Gastroesophageal sphincter (tissue), 4 donors: ENCODE measurements around the gene TAOK3. TPM values are rescaled to one million over a fixed set of nuclear protein-coding genes. Genes with fewer than 3 reads are reported as not detected.

ENCODE experiments used
- ATAC-seq: fragments of 150-250 bp; one replicate; pipeline ENCODE4 v1.9.1; 2016; ENCODE audit warnings: mild to moderate bottlenecking, moderate library complexity
- H3K27ac ChIP-seq, 4 donors: fragments of 200-600 bp; sonication (generic) in 3 of 4; 1 replicate in 3 of 4; 2 replicates in 1 of 4; pipeline ENCODE4 v1.5.1; 2016 to 2019
- H3K27me3 ChIP-seq: fragments of 200-600 bp; sonication (generic); one replicate; pipeline ENCODE4 v1.5.1; 2019
- H3K36me3 ChIP-seq, 2 donors: fragments of 200-600 bp; sonication (generic); one replicate each; pipeline ENCODE4 v1.5.1; 2019; ENCODE audit warnings: control low read depth in 1 of 2
- H3K4me1 ChIP-seq, 3 donors: fragments of 200-600 bp; sonication (generic); 1 replicate in 2 of 3; 2 replicates in 1 of 3; pipeline ENCODE4 v1.5.1; 2016 to 2019; ENCODE audit warnings: control low read depth in 2 of 3
- H3K4me3 ChIP-seq, 2 donors: fragments of 200-600 bp; sonication (generic); one replicate each; pipeline ENCODE4 v1.5.1; 2019; ENCODE audit warnings: mild to moderate bottlenecking in 1 of 2, moderate library complexity in 1 of 2
- H3K9me3 ChIP-seq, 3 donors: fragments of 200-600 bp; sonication (generic); one replicate each; pipeline ENCODE4 v1.5.1; 2017 to 2019; ENCODE audit warnings: control low read depth in 2 of 3
- EP300 ChIP-seq: sonication (generic); formaldehyde crosslinking; IDR thresholded peaks from one replicate; pipeline ENCODE4 v1.6.1; 2017; ENCODE audit warnings: antibody characterized with exemption, mild to moderate bottlenecking
- POLR2A ChIP-seq, 2 donors: fragments of 450-650 bp; IDR thresholded peaks; one replicate each; pipeline ENCODE4 v1.6.1; 2017; ENCODE audit warnings: antibody characterized with exemption in 2 of 2, mild to moderate bottlenecking in 2 of 2, moderate library complexity in 1 of 2
- POLR2AphosphoS5 ChIP-seq: sonication (generic); formaldehyde crosslinking; IDR thresholded peaks from one replicate; pipeline ENCODE4 v1.6.1; 2017; ENCODE audit warnings: antibody characterized with exemption
- WGBS, 2 donors: methylation state at CpG; one replicate each; pipeline ENCODE4 v1.1.5; 2018; ENCODE audit warnings: low coverage in 1 of 2; 5-methylcytosine and 5-hydroxymethylcytosine counted together
- total RNA-seq, 4 donors: library from RNA; depleted of rRNA; stranded (reverse); fragments of >200 nt; gene quantifications; one replicate each; pipeline ENCODE4 v1.1.0, GENCODE V29; 2016
- TF ChIP-seq, protein P1 (sequence below), 4 experiments: fragments of 200-600 bp in 2 of 4; fragments of 450-650 bp in 2 of 4; sonication (generic) in 1 of 4; IDR thresholded peaks; one replicate each; pipeline ENCODE4 v1.5.1; 2017 to 2019; ENCODE audit warnings: antibody characterized with exemption in 4 of 4, mild to moderate bottlenecking in 2 of 4, moderate library complexity in 2 of 4

Gene TAOK3
- total RNA-seq, 4 donors from 2014 or later = 26.9 to 55.0 (median 36.7) TPM

DNA sequence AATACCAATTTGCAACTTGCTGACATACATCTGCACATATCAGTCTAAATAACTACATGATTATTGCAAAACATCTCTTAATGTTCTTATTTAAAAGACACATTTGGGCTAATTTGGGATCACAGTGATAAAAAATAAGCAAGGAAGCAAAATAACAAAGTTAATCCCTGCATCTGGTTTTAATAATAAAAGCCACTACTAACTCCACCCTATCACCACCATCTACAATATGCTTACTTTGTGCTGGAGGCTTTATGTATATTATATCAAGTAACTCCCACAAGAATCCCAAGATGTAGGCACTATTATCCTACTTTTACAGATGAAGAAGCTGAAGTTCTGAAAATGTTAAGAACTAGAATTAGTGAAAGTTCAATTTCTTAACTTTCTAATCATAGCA lies 45.7 kb downstream of the TAOK3 start:
- Histone ChIP-seq H3K4me1 (peaks cover 0 to 23% (median 0%) of the 10 kb centered on the region in 3 donors), H3K9me3 (no peaks in the 10 kb centered on the region), H3K36me3 (no peaks in the 10 kb centered on the region), H3K27ac (no peak overlapping the region), H3K27me3 (no peaks in the 10 kb centered on the region), H3K4me3 (no peak overlapping the region)
- no peak for ATAC-seq
- TF ChIP-seq POLR2AphosphoS5 = no peak
- TF ChIP-seq EP300 = no peak
- TF ChIP-seq, protein P1, sequence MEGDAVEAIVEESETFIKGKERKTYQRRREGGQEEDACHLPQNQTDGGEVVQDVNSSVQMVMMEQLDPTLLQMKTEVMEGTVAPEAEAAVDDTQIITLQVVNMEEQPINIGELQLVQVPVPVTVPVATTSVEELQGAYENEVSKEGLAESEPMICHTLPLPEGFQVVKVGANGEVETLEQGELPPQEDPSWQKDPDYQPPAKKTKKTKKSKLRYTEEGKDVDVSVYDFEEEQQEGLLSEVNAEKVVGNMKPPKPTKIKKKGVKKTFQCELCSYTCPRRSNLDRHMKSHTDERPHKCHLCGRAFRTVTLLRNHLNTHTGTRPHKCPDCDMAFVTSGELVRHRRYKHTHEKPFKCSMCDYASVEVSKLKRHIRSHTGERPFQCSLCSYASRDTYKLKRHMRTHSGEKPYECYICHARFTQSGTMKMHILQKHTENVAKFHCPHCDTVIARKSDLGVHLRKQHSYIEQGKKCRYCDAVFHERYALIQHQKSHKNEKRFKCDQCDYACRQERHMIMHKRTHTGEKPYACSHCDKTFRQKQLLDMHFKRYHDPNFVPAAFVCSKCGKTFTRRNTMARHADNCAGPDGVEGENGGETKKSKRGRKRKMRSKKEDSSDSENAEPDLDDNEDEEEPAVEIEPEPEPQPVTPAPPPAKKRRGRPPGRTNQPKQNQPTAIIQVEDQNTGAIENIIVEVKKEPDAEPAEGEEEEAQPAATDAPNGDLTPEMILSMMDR (IDR thresholded peaks at IDR 0.05) = no peak
- TF ChIP-seq POLR2A (IDR thresholded peaks at IDR 0.05) = no peak

DNA sequence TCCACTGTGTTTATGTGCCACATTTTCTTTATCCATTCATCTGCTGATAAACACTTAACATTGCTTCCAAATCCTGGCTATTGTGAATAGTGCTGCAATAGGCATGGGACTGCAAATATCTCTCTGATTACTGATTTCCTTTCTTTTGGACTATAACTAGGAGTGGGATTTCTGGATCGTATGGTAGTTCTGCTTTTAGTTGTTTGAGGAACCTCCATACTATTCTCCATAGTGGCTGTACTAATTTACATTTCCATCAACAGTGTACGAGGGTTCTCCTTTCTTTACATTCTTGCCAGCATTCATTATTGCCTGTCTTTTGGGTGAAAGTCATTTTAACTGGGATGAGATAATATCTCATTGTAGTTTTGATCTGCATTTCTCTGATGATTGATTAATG lies 47.6 kb downstream of the TAOK3 start:
- no peaks in the 10 kb centered on the region for H3K27me3 ChIP-seq
- H3K4me3 ChIP-seq = no peak overlapping the region
- no peak for TF ChIP-seq POLR2AphosphoS5
- TF ChIP-seq POLR2A (IDR thresholded peaks at IDR 0.05) = no peak
- no peak overlapping the region for H3K27ac ChIP-seq
- H3K4me1 ChIP-seq = peaks cover 0 to 13% (median 0%) of the 10 kb centered on the region in 3 donors
- no peak for ATAC-seq
- H3K36me3 ChIP-seq = no peaks in the 10 kb centered on the region
- WGBS, 2 donors = 80 to 93% methylated on average over 2 of the region's 2 CpGs
- no peaks in the 10 kb centered on the region for H3K9me3 ChIP-seq

DNA sequence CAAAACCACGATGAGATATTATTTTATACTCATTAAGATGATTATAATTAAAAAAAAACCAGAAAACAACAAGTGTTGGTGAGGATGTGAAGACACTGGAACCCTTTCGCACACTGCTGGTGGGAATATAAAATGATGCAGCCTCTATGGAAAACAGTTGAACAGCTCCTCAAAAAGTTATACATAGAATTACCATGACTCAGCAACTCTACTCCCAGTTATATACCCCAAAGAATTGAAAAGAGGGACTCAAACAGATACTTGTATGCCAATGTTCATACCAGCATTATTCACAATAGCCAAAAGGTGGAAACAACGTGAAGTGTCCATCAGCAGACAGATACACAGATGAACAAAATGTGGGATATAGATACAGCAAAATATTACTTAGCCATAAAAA lies 53.1 kb downstream of the TAOK3 start:
- Histone ChIP-seq H3K36me3 (no peaks in the 10 kb centered on the region), H3K27me3 (no peaks in the 10 kb centered on the region), H3K27ac (no peak overlapping the region), H3K9me3 (no peaks in the 10 kb centered on the region), H3K4me1 (no peaks in the 10 kb centered on the region), H3K4me3 (no peak overlapping the region)
- 91 to 93% methylated on average over 2 to 3 of the region's 3 CpGs for WGBS, 2 donors
- ATAC-seq = no peak
- no peak for TF ChIP-seq POLR2AphosphoS5
- TF ChIP-seq POLR2A (IDR thresholded peaks at IDR 0.05) = no peak
- no peak for TF ChIP-seq EP300

DNA sequence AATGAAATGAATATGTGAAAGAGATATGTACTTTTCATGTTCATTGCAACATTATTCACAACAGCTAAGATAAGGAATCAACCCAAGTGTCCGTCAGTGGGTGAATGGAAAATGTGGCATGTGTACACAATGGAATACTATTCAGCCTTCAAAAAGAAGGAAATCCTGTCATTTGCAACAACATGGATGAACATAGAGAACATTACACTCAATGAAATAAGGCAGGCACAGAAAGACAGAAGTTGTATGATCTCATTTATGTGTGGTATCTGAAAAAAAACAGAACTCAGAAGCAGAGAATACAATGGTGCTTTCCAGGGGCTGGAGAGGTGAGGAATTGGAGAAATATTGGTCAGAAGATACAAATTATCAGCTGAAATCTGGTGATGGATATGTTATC lies 54.0 kb downstream of the TAOK3 start:
- ATAC-seq = no peak
- no peak for TF ChIP-seq EP300
- TF ChIP-seq POLR2A (IDR thresholded peaks at IDR 0.05) = no peak
- TF ChIP-seq, protein P1 (IDR thresholded peaks at IDR 0.05) = no peak
- no peak for TF ChIP-seq POLR2AphosphoS5
- 89 to 100% methylated on average over 1 of the region's 1 CpG for WGBS, 2 donors

DNA sequence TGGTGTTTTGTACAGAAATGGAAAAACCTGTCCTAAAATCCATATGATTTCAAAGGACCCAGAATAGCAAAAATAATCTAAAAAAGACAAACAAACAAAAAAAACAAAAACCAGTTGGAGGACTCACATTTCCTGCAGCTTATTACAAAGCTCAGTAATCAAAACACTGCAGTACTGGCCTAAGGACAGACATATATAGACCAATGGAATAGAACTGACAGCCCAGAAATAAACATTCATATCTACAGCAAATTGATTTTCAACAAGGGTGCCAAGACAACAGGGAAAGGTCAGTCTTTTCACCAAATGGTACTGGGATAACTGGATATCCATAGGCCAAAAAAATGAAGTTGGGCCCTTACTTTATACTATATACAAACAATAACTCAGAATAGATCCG lies 55.0 kb downstream of the TAOK3 start:
- no peaks in the 10 kb centered on the region for H3K27me3 ChIP-seq
- TF ChIP-seq, protein P1 (IDR thresholded peaks at IDR 0.05) = no peak
- no peak for TF ChIP-seq EP300
- no peak for TF ChIP-seq POLR2A (IDR thresholded peaks at IDR 0.05)
- no peak for TF ChIP-seq POLR2AphosphoS5
- peaks cover 0 to under 1% (median 0%) of the 10 kb centered on the region in 3 donors for H3K4me1 ChIP-seq
- H3K4me3 ChIP-seq = no peak overlapping the region
- ATAC-seq = no peak
- no peaks in the 10 kb centered on the region for H3K9me3 ChIP-seq
- 100% methylated on average over 1 of the region's 1 CpG for WGBS, 2 donors
- no peak overlapping the region for H3K27ac ChIP-seq
- H3K36me3 ChIP-seq = no peaks in the 10 kb centered on the region

More for the DNA sequence above, 54.0 kb downstream of the TAOK3 start:
- Histone ChIP-seq H3K4me1 (no peaks in the 10 kb centered on the region), H3K9me3 (no peaks in the 10 kb centered on the region), H3K27me3 (no peaks in the 10 kb centered on the region), H3K36me3 (no peaks in the 10 kb centered on the region), H3K27ac (no peak overlapping the region), H3K4me3 (no peak overlapping the region)

DNA sequence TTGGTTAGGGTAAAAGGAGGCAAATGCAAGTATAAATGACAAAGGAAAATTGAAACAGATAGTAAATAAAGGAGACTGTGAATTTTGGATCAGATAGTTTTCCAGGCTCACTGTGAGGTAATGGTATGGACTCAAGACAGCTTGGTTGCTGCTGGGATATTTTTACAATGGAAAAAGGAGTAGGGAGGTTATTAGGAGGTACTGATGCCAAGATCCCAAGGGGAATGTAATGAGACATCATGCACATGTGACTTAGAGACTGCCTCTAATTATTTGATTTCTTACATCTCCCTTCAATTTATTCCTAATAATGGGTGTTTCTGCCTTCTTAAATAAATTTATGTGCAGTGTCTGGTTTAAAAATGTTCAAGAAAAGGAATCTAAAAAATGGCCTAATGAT lies 56.9 kb downstream of the TAOK3 start:
- no peaks in the 10 kb centered on the region for H3K9me3 ChIP-seq
- peaks cover 0 to 11% (median 0%) of the 10 kb centered on the region in 3 donors for H3K4me1 ChIP-seq
- H3K36me3 ChIP-seq = no peaks in the 10 kb centered on the region
- ATAC-seq = no peak
- H3K27ac ChIP-seq = no peak overlapping the region
- H3K4me3 ChIP-seq = no peak overlapping the region
- TF ChIP-seq EP300 (no peak), POLR2AphosphoS5 (no peak), POLR2A (IDR thresholded peaks at IDR 0.05) (no peak)
- TF ChIP-seq, protein P1 (IDR thresholded peaks at IDR 0.05) = no peak
- no peaks in the 10 kb centered on the region for H3K27me3 ChIP-seq
